ENCODE measurements around the gene SIRT5.

SIRT5 gene

DNA sequence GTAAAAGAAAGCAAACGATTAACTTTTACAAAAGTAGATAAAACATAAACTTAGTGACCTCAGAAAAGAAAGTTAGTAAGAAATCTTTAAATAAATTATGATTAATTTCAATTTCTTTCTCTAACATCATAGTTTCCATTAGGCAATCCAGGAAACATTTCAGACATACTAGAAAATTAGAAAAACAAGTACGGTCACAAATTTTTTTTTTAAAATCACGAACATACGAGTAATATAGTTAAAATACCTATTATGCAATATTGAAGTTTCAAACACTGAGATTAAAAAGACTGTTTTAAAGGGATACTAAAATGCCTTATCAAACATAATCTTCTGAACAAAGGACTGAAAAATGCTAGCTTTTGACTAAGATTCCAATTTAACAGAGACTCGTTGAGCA lies 66.9 kb downstream of the SIRT5 start:
- H3K4me3 ChIP-seq (ENCODE audit: low read length): no peak overlapping the region
- no peak for DNase-seq (ENCODE audit: low read depth)
- TF ChIP-seq, protein P1, sequence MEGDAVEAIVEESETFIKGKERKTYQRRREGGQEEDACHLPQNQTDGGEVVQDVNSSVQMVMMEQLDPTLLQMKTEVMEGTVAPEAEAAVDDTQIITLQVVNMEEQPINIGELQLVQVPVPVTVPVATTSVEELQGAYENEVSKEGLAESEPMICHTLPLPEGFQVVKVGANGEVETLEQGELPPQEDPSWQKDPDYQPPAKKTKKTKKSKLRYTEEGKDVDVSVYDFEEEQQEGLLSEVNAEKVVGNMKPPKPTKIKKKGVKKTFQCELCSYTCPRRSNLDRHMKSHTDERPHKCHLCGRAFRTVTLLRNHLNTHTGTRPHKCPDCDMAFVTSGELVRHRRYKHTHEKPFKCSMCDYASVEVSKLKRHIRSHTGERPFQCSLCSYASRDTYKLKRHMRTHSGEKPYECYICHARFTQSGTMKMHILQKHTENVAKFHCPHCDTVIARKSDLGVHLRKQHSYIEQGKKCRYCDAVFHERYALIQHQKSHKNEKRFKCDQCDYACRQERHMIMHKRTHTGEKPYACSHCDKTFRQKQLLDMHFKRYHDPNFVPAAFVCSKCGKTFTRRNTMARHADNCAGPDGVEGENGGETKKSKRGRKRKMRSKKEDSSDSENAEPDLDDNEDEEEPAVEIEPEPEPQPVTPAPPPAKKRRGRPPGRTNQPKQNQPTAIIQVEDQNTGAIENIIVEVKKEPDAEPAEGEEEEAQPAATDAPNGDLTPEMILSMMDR (IDR thresholded peaks at IDR 0.05; ENCODE audit: insufficient read depth, low read depth, low read length, missing control alignments): no peak

DNA sequence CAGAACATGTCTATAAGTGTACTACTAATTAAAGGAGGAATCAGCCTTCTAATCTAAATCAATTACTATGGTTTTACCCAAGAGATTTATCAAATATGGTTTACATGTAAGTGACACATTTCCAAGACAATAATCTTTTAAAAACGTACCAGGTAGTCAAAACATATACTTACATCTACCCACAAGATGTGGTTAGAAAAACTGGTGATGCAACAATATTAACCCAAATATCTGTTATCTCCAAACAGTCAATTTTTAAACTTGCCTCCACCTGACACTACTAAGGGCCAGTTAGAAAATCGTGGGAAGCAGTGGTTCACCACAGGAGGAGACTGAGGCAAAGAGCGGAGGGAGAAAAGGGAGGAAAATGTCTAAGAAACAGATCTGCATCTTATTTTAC lies 68.7 kb downstream of the SIRT5 start:
- H3K4me3 ChIP-seq (ENCODE audit: low read length): no peak overlapping the region
- no peak for DNase-seq (ENCODE audit: low read depth)
- TF ChIP-seq, protein P1 (IDR thresholded peaks at IDR 0.05; ENCODE audit: insufficient read depth, low read depth, low read length, missing control alignments): no peak

DNA sequence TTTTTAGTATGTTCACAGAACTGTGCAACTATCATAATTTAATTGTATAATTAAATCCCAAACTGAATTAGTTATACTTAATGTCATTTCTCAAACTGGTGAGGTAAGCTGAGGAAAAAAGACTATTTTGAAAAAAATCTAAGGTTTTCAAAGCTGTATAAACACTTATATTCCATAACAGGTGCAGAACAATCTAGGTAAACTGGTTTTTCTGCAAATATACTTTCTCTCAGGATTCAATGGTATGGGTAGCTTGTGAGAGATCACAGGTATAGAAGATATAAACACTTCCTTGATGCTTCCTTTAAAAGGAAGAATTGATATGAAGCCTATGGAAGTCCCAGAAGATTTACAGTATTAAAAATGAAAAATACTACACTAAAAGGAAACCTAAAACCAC lies 74.4 kb downstream of the SIRT5 start:
- DNase-seq (ENCODE audit: low read depth): no peak
- TF ChIP-seq, protein P1 (IDR thresholded peaks at IDR 0.05; ENCODE audit: insufficient read depth, low read depth, low read length, missing control alignments): no peak
- no peak overlapping the region for H3K4me3 ChIP-seq (ENCODE audit: low read length)

DNA sequence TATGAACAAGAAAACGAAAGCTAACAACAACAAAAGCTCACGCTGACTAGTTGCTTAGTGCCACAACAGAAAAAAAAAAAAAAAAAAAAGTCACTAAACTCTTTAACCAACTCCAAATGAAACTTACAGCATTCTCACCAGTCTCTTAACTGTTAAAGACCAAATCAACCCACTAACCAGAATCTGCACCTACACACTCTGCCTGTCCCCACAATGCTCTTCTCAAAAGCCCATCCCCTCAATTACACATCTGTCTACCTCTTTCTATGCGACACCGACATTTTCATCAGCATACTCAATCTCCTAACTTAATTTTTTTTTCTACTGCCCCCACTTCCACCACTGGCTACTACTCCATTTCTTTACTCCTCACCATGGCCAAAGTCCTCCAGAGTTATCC lies 75.0 kb downstream of the SIRT5 start:
- TF ChIP-seq, protein P1 (IDR thresholded peaks at IDR 0.05; ENCODE audit: insufficient read depth, low read depth, low read length, missing control alignments): no peak
- no peak for DNase-seq (ENCODE audit: low read depth)
- no peak overlapping the region for H3K4me3 ChIP-seq (ENCODE audit: low read length)

DNA sequence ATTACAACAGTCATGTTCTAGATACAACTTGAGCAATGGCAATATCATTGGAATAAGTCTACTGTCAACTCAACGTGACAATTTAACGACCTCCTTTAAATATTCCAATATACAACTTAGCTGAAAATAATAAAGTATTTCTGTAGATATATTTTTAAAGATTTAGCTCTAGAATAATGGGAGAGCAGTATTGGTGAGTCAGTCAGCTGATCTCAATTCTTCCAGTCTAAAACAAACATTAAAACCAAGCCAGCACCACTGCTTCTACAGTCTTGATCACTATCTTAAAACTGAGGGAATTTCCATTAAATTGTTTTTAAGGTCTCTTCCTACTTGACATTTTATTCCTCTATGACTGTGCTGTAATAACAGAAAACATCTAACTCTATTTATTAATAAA lies 78.9 kb downstream of the SIRT5 start:
- TF ChIP-seq, protein P1 (IDR thresholded peaks at IDR 0.05; ENCODE audit: insufficient read depth, low read depth, low read length, missing control alignments): no peak
- no peak overlapping the region for H3K4me3 ChIP-seq (ENCODE audit: low read length)
- no peak for DNase-seq (ENCODE audit: low read depth)

DNA sequence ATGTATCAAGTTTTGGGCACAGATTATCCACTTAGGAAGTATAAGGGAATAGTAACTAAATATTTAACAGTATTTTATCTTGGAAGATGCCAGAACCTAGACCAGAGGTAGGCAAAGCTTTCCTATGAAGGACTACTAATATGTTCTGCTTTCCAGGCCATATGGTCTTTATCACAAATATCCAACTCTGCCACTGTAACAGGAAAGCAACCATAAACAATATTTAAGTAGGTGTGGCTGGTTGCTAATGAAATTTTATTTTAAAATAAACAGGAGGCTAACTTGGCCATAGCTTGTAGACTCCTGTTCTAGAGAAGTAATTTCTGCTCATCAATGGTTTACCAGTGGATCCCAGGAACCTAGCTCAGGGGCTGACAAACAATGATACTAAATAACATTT lies 80.1 kb downstream of the SIRT5 start:
- no peak for DNase-seq (ENCODE audit: low read depth)
- no peak overlapping the region for H3K4me3 ChIP-seq (ENCODE audit: low read length)
- TF ChIP-seq, protein P1 (IDR thresholded peaks at IDR 0.05; ENCODE audit: insufficient read depth, low read depth, low read length, missing control alignments): no peak

DNA sequence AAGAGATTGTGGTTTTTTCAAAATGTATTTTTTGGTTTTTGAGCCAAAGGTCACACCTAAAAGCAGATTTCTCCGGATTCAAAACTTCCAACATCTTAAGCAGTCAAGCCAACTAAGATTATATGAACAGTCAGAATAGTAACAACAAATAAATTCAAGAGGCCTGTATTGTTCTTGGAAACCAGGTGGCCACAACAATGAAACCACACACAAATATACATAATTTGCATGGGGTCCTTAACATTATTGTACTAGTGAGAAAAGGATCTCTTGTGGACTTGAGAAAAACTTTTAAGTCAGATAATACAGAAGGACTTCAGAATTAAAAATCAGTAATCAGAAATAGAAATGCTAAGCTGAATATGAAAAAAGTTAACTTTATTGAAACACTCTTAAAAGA lies 81.3 kb downstream of the SIRT5 start:
- no peak overlapping the region for H3K4me3 ChIP-seq (ENCODE audit: low read length)
- TF ChIP-seq, protein P1 (IDR thresholded peaks at IDR 0.05; ENCODE audit: insufficient read depth, low read depth, low read length, missing control alignments): no peak
- no peak for DNase-seq (ENCODE audit: low read depth)

Data from epithelial cell of esophagus (primary cell).